Upper lobe of right lung (tissue), 1 donor: ENCODE measurements around the gene MST1R. TPM values are rescaled to one million over a fixed set of nuclear protein-coding genes. Genes with fewer than 3 reads are reported as not detected.

Experiments
- ATAC-seq: fragments of 200-7000 bp; cut with Tn5 transposase; one replicate; pipeline ENCODE4 v1.9.1; 2020; ENCODE audit warnings: mild to moderate bottlenecking, moderate library complexity
- DNase-seq: peaks from one replicate; pipeline ENCODE4 v3.0.0-alpha.2; 2020
- H3K27ac ChIP-seq: fragments of 200-600 bp; one replicate; pipeline ENCODE4 v1.8.0; 2022
- H3K27me3 ChIP-seq: fragments of 200-600 bp; one replicate; pipeline ENCODE4 v1.8.0; 2022; ENCODE audit warnings: mild to moderate bottlenecking
- H3K36me3 ChIP-seq: fragments of 200-600 bp; one replicate; pipeline ENCODE4 v1.8.0; 2022
- H3K4me1 ChIP-seq: fragments of 200-600 bp; one replicate; pipeline ENCODE4 v1.8.0; 2022
- H3K4me3 ChIP-seq: fragments of 200-600 bp; one replicate; pipeline ENCODE4 v1.8.0; 2022; ENCODE audit warnings: mild to moderate bottlenecking
- H3K9me3 ChIP-seq: fragments of 200-600 bp; one replicate; pipeline ENCODE4 v1.8.0; 2022
- CTCF ChIP-seq: fragments of 200-600 bp; IDR thresholded peaks from one replicate; pipeline ENCODE4 v1.8.0; 2022; ENCODE audit warnings: antibody characterized with exemption
- intact Hi-C: fragments of 100-400 bp; cut with DNase I; formaldehyde crosslinking; loops from one replicate; pipeline ENCODE4 v1.11.0; 2022
- total RNA-seq: library from RNA; stranded (reverse); fragmentation: NEBNext Ultra II Directional; extraction: Animal tissue kit (Norgen Biotek cat#: 25700); gene quantifications from one replicate; pipeline ENCODE4 v1.2.1, GENCODE V29; 2021
- donor health status: DM: no; HTN: yes; CAD: no; lungs with severe emphysema.

Gene MST1R
- total RNA-seq, 1 donor from 2014 or later, result 46.2 TPM

- intact Hi-C loops, result no loop called here
- Histone ChIP-seq H3K27ac (no peak overlapping the region), H3K36me3 (no peaks in the 10 kb centered on the region), H3K4me1 (peaks cover 6% of the 10 kb centered on the region), H3K27me3 (peaks cover 19% of the 10 kb centered on the region), H3K4me3 (no peak overlapping the region), H3K9me3 (no peaks in the 10 kb centered on the region)
- no peak for ATAC-seq
- DNase-seq, result no peak
- no peak for TF ChIP-seq CTCF
Measured at GRCh38 chr3:49864505-49864904, 39.2 kb downstream of the MST1R start.

GRCh38 chr3:49859576-49860305, 43.9 kb downstream of the MST1R start:
- TF ChIP-seq CTCF, result no peak
- no peak overlapping the region for H3K4me3 ChIP-seq
- no peak overlapping the region for H3K27ac ChIP-seq
- ATAC-seq (no peak), DNase-seq (no peak)
- H3K4me1 ChIP-seq, result peaks cover 6% of the 10 kb centered on the region
- intact Hi-C loops, result no loop called here
- no peaks in the 10 kb centered on the region for H3K9me3 ChIP-seq
- no peaks in the 10 kb centered on the region for H3K36me3 ChIP-seq
- H3K27me3 ChIP-seq, result no peaks in the 10 kb centered on the region

GRCh38 chr3:49856181-49857005, 47.3 kb downstream of the MST1R start, which contains the start of gene TRAIP:
Gene TRAIP (minus strand): TSS chr3:49856564. CDS start chr3:49856453, 111 bp downstream.
- ATAC-seq (peak; percentile 99), DNase-seq (peak; percentile 94)
- Histone ChIP-seq H3K9me3 (no peaks in the 10 kb centered on the region), H3K4me3 (peak within 1 kb of the TSS; percentile 75), H3K36me3 (no peaks in the 10 kb centered on the region), H3K4me1 (peaks cover 6% of the 10 kb centered on the region), H3K27me3 (no peaks in the 10 kb centered on the region), H3K27ac (peak within 1 kb of the TSS; percentile 76)
- no peak for TF ChIP-seq CTCF
- intact Hi-C loops, result no loop called here

GRCh38 chr3:49855662-49856061, 48.0 kb downstream of the MST1R start:
- peaks cover 6% of the 10 kb centered on the region for H3K4me1 ChIP-seq
- intact Hi-C loops, result no loop called here
- no peak for ATAC-seq
- no peaks in the 10 kb centered on the region for H3K27me3 ChIP-seq
- TF ChIP-seq CTCF, result no peak
- no peaks in the 10 kb centered on the region for H3K9me3 ChIP-seq
- H3K27ac ChIP-seq, result no peak overlapping the region
- no peaks in the 10 kb centered on the region for H3K36me3 ChIP-seq
- DNase-seq, result no peak
- H3K4me3 ChIP-seq, result peak overlapping the region; percentile 75

GRCh38 chr3:49845694-49846093, 58.0 kb downstream of the MST1R start:
- Histone ChIP-seq H3K4me1 (no peaks in the 10 kb centered on the region), H3K36me3 (no peaks in the 10 kb centered on the region), H3K9me3 (no peaks in the 10 kb centered on the region), H3K27me3 (no peaks in the 10 kb centered on the region), H3K4me3 (no peak overlapping the region), H3K27ac (no peak overlapping the region)
- no peak for DNase-seq
- no peak for ATAC-seq
- intact Hi-C loops, result no loop called here
- no peak for TF ChIP-seq CTCF
